IMR-90 (cell line): ENCODE results near the gene PGF. TPM values are rescaled to one million over a fixed set of nuclear protein-coding genes. Genes with fewer than 3 reads are reported as not detected.

Experiments
- ATAC-seq: fragments of 200-7000 bp; cut with Tn5 transposase; 2 replicates; pipeline ENCODE4 v1.9.1; 2020; ENCODE audit warnings: low read depth, mild to moderate bottlenecking, moderate library complexity
- BruUV-seq: library from RNA; stranded (reverse); fragments of 400-500 nt; replicated peaks from 2 replicates; lab custom pipeline; 2021; lab: Mats Ljungman, UMichigan
- CTCF ChIA-PET: fragments of 300-600 bp; formaldehyde crosslinking; extraction: SDS; loops from one replicate; lab custom pipeline; 2021; ENCODE audit warnings: antibody characterized with exemption; lab: Yijun Ruan, JAX
- POLR2A ChIA-PET: fragments of 300-600 bp; sonication (Branson Sonifier 250); formaldehyde crosslinking; loops from one replicate; lab custom pipeline; 2022; ENCODE audit warnings: antibody characterized with exemption; ENCODE audit not compliant: unreplicated experiment; lab: Charles Lee
- DNase-seq: peaks from one replicate; pipeline ENCODE4 v3.0.0; 2013
- H2AFZ ChIP-seq: replicated peaks from 2 replicates; pipeline ENCODE3; 2013; ENCODE audit warnings: low read length, mild to moderate bottlenecking; ENCODE audit not compliant: poor library complexity
- H2AK5ac ChIP-seq: 2 replicates; pipeline ENCODE4 v1.6.1; 2013; ENCODE audit warnings: low read depth, low read length, inconsistent platforms
- H2AK9ac ChIP-seq: replicated peaks from 2 replicates; pipeline ENCODE3; 2013; ENCODE audit warnings: mild to moderate bottlenecking, low read depth, low read length, moderate library complexity; ENCODE audit not compliant: poor library complexity
- H2BK120ac ChIP-seq: 2 replicates; pipeline ENCODE4 v1.6.1; 2013; ENCODE audit warnings: low read depth, low read length, inconsistent platforms
- H2BK15ac ChIP-seq: 3 replicates; pipeline ENCODE4 v1.6.1; 2013; ENCODE audit warnings: low read depth, low read length, inconsistent platforms
- H2BK20ac ChIP-seq: 2 replicates; pipeline ENCODE4 v1.6.1; 2013; ENCODE audit warnings: low read depth, mild to moderate bottlenecking, inconsistent platforms, low read length, moderate library complexity
- H2BK5ac ChIP-seq: 2 replicates; pipeline ENCODE4 v1.6.1; 2013; ENCODE audit warnings: mild to moderate bottlenecking, low read depth, low read length, inconsistent platforms; ENCODE audit not compliant: poor library complexity, severe bottlenecking
- H3K14ac ChIP-seq: replicated peaks from 2 replicates; pipeline ENCODE4 v1.6.1; 2013; ENCODE audit warnings: low read depth, low read length, inconsistent platforms
- H3K18ac ChIP-seq: 2 replicates; pipeline ENCODE4 v1.6.1; 2013; ENCODE audit warnings: low read depth, low read length, control low read depth
- H3K23ac ChIP-seq: 2 replicates; pipeline ENCODE4 v1.6.1; 2013; ENCODE audit warnings: low read depth, low read length, inconsistent platforms
- H3K27ac ChIP-seq: 2 replicates; pipeline ENCODE4 v1.5.1; 2013; ENCODE audit warnings: mild to moderate bottlenecking, control low read depth, low read length; ENCODE audit not compliant: insufficient read depth
- H3K27me3 ChIP-seq: 2 replicates; pipeline ENCODE4 v1.6.1; 2013; ENCODE audit warnings: low read length; ENCODE audit not compliant: control insufficient read depth, insufficient read depth
- H3K36me3 ChIP-seq: 2 replicates; pipeline ENCODE4 v1.6.1; 2013; ENCODE audit warnings: low read length, mixed read lengths; ENCODE audit not compliant: control insufficient read depth, insufficient read depth
- H3K4ac ChIP-seq: 2 replicates; pipeline ENCODE4 v1.6.1; 2013; ENCODE audit warnings: low read depth, low read length, inconsistent platforms
- H3K4me1 ChIP-seq: 2 replicates; pipeline ENCODE4 v1.6.1; 2013; ENCODE audit warnings: low read length, mixed read lengths; ENCODE audit not compliant: control insufficient read depth, insufficient read depth
- H3K4me2 ChIP-seq: 2 replicates; pipeline ENCODE4 v1.6.1; 2013; ENCODE audit warnings: low read depth, mild to moderate bottlenecking, control low read depth, low read length, moderate library complexity
- H3K4me3 ChIP-seq: 2 replicates; pipeline ENCODE4 v1.5.1; 2013; ENCODE audit warnings: low read depth, mild to moderate bottlenecking, control low read depth, low read length, moderate library complexity; ENCODE audit not compliant: insufficient read depth
- H3K56ac ChIP-seq: 2 replicates; pipeline ENCODE4 v1.6.1; 2013; ENCODE audit warnings: low read length, inconsistent platforms; ENCODE audit not compliant: insufficient read depth; ENCODE audit errors: extremely low read depth
- H3K79me1 ChIP-seq, 2 experiments: 2 replicates each; pipeline ENCODE4 v1.6.1; 2013; ENCODE audit warnings: low read length in 2 of 2, inconsistent platforms in 1 of 2, low read depth in 1 of 2
- H3K9ac ChIP-seq: 2 replicates; pipeline ENCODE4 v1.6.1; 2013; ENCODE audit warnings: low read depth, low read length, control low read depth
- H3K9me1 ChIP-seq: 2 replicates; pipeline ENCODE4 v1.6.1; 2013; ENCODE audit warnings: low read length, inconsistent platforms; ENCODE audit not compliant: insufficient read depth
- H3K9me3 ChIP-seq: 2 replicates; pipeline ENCODE4 v1.6.1; 2013; ENCODE audit warnings: low read length; ENCODE audit not compliant: control insufficient read depth, insufficient read depth
- H4K20me1 ChIP-seq: 2 replicates; pipeline ENCODE4 v1.6.1; 2013; ENCODE audit warnings: low read length, inconsistent platforms; ENCODE audit not compliant: insufficient read depth
- H4K5ac ChIP-seq: 2 replicates; pipeline ENCODE4 v1.6.1; 2013; ENCODE audit warnings: mild to moderate bottlenecking, low read depth, low read length, control low read depth
- H4K8ac ChIP-seq, 2 experiments: 2 replicates each; pipeline ENCODE4 v1.6.1; 2013; ENCODE audit warnings: low read depth in 2 of 2, low read length in 2 of 2, control low read depth in 1 of 2, inconsistent platforms in 1 of 2
- H4K91ac ChIP-seq: 2 replicates; pipeline ENCODE4 v1.6.1; 2013; ENCODE audit warnings: low read depth, low read length, inconsistent platforms; ENCODE audit not compliant: insufficient read depth
- BHLHE40 ChIP-seq: fragments of 150-350 bp; IDR thresholded peaks from 2 replicates; pipeline ENCODE4 v1.6.1; 2016; ENCODE audit warnings: mild to moderate bottlenecking, low read depth, low read length
- CHD1 ChIP-seq: IDR thresholded peaks from 2 replicates; pipeline ENCODE4 v1.6.1; 2012; ENCODE audit warnings: low read depth, low read length, improper control_type of control experiment
- CTCF ChIP-seq: conservative IDR thresholded peaks from 2 replicates; pipeline ENCODE4 v1.5.1; 2012; ENCODE audit warnings: mild to moderate bottlenecking, low read depth, low read length, improper control_type of control experiment
- RAD21 ChIP-seq: IDR thresholded peaks from 2 replicates; pipeline ENCODE4 v1.6.1; 2012; ENCODE audit warnings: low read length, improper control_type of control experiment
- USF2 ChIP-seq: fragments of 150-350 bp; IDR thresholded peaks from 2 replicates; pipeline ENCODE4 v1.6.1; 2017; ENCODE audit warnings: mild to moderate bottlenecking, antibody characterized with exemption, low read length, low read depth
- WGBS, 2 experiments: methylation state at CpG; one replicate each; pipeline versions ENCODE4 v1.1.5 to v1.1.7; 2013; ENCODE audit warnings: missing lambda C conversion rate in 2 of 2; ENCODE audit not compliant: insufficient read length in 1 of 2; ENCODE audit errors: extremely low coverage in 2 of 2; 5-methylcytosine and 5-hydroxymethylcytosine counted together
- dilution Hi-C: fragments of 300-500 bp; cut with HindIII; formaldehyde crosslinking; loops from one replicate; pipeline ENCODE4 v1.14.3; 2018; ENCODE audit warnings: low sequenced_read_pairs; ENCODE audit not compliant: unreplicated experiment
- in situ Hi-C: fragments of 300-500 bp; cut with MboI; formaldehyde crosslinking; loops from 3 replicates; pipeline ENCODE4 v1.14.3; 2019; ENCODE audit warnings: low sequenced_read_pairs, inconsistent platforms, mixed read lengths
- intact Hi-C: fragments of 100-400 bp; cut with micrococcal nuclease; formaldehyde crosslinking; loops from 2 replicates; pipeline ENCODE4 v1.10.0; 2022
- polyA plus RNA-seq, 3 experiments: library from polyadenylated mRNA; depleted of rRNA; stranded (reverse); fragments of >200 nt; gene quantifications; 2 replicates each; pipeline ENCODE4 v1.2.3, GENCODE V29; 2012; ENCODE audit warnings: low replicate concordance in 1 of 3
- total RNA-seq: library from RNA; depleted of rRNA; stranded (reverse); fragments of >200 nt; gene quantifications from 2 replicates; pipeline ENCODE4 v1.2.3, GENCODE V29; 2012

PGF gene
- total and polyA plus RNA-seq, 2 of the 4 experiments (the other 2 are of a cell fraction) = 0.36 to 0.39 TPM

- Histone ChIP-seq H3K14ac (no peak overlapping the region), H4K5ac (no peak overlapping the region), H3K9ac (no peak overlapping the region), H2AFZ (no peak overlapping the region), H3K79me1 (no peaks in the 10 kb centered on the region), H2BK5ac (no peak overlapping the region), H4K91ac (no peak overlapping the region), H3K4me2 (no peak overlapping the region), H3K4ac (no peak overlapping the region), H2AK9ac (no peak overlapping the region), H3K9me3 (no peaks in the 10 kb centered on the region), H3K9me1 (0 out of 2 replicates have a peak, but pooled peaks cover 2% of the 10 kb centered on the region), H3K4me1 (peaks cover 4% of the 10 kb centered on the region; the same call in 1 of the 2 replicates), H3K27me3 (no peaks in the 10 kb centered on the region), H3K36me3 (no peaks in the 10 kb centered on the region), H4K8ac (no peak overlapping the region), H2AK5ac (no peak overlapping the region), H3K27ac (no peak overlapping the region), H2BK120ac (no peak overlapping the region), H4K20me1 (no peaks in the 10 kb centered on the region), H3K4me3 (no peak overlapping the region), H2BK20ac (no peak overlapping the region), H3K23ac (no peak overlapping the region), H3K18ac (no peak overlapping the region), H2BK15ac (no peak overlapping the region), H3K56ac (no peak overlapping the region)
- dilution Hi-C loops = no loop called here
- TF ChIP-seq USF2 (no peak), BHLHE40 (no peak), CHD1 (no peak), RAD21 (no peak), CTCF (no peak)
- intact Hi-C loops = no loop called here
- POLR2A ChIA-PET = no interaction called here
- in situ Hi-C loops = loop anchor here (10.0 kb wide), 1 partner anchor 389 kb away; no protein-coding TSS in a partner anchor
- no CpG with 5 or more reads among the region's 7 CpGs for WGBS, 2 experiments
- CTCF ChIA-PET = no interaction called here
- ATAC-seq (no peak), DNase-seq (no peak)
- no TSS peak for BruUV-seq
These were observed 39.6 kb downstream of the PGF start for GRCh38 chr14:74915826-74916225.
